Liver (tissue), 3 donors: Measurements from ENCODE around the gene STAT1.

Experiments
- EGR1 ChIP-seq, 2 donors: IDR thresholded peaks; 2 replicates each; pipeline ENCODE4 v1.6.1; 2016 to 2018; ENCODE audit warnings: antibody characterized with exemption in 2 of 2, low read depth in 2 of 2
- GABPA ChIP-seq, 2 donors: IDR thresholded peaks in 1 of 2; conservative IDR thresholded peaks in 1 of 2; 2 replicates each; pipeline ENCODE4 v1.6.1; 2016; ENCODE audit warnings: antibody characterized with exemption in 2 of 2, mild to moderate bottlenecking in 1 of 2, moderate library complexity in 1 of 2
- RAD21 ChIP-seq, 2 donors: IDR thresholded peaks; 2 replicates each; pipeline ENCODE4 v1.6.1; 2016; ENCODE audit warnings: antibody characterized with exemption in 2 of 2, mild to moderate bottlenecking in 2 of 2
- REST ChIP-seq: IDR thresholded peaks from 2 replicates; pipeline ENCODE4 v1.6.1; 2016; ENCODE audit warnings: antibody characterized with exemption, mild to moderate bottlenecking
- TAF1 ChIP-seq: conservative IDR thresholded peaks from 2 replicates; pipeline ENCODE4 v1.6.1; 2016; ENCODE audit warnings: antibody characterized with exemption, mild to moderate bottlenecking
- YY1 ChIP-seq: IDR thresholded peaks from 2 replicates; pipeline ENCODE4 v1.6.1; 2016; ENCODE audit warnings: antibody characterized with exemption, mild to moderate bottlenecking
- TF ChIP-seq, protein P1 (sequence below): IDR thresholded peaks from 2 replicates; pipeline ENCODE4 v1.6.1; 2016; ENCODE audit warnings: antibody characterized with exemption
- TF ChIP-seq, protein P2 (sequence below): fragments of 150-350 bp; IDR thresholded peaks from 2 replicates; pipeline ENCODE4 v1.5.1; 2017; ENCODE audit warnings: improper control_type of control experiment, low read depth, low read length; ENCODE audit not compliant: missing input control
- TF ChIP-seq, protein P3 (sequence below): IDR thresholded peaks from 2 replicates; pipeline ENCODE4 v1.6.1; 2016; ENCODE audit warnings: antibody characterized with exemption
- donor health status: healthy.
- donor health status: healthy.

- TF ChIP-seq, protein P1, sequence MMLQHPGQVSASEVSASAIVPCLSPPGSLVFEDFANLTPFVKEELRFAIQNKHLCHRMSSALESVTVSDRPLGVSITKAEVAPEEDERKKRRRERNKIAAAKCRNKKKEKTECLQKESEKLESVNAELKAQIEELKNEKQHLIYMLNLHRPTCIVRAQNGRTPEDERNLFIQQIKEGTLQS: no peak
- TF ChIP-seq, protein P2, sequence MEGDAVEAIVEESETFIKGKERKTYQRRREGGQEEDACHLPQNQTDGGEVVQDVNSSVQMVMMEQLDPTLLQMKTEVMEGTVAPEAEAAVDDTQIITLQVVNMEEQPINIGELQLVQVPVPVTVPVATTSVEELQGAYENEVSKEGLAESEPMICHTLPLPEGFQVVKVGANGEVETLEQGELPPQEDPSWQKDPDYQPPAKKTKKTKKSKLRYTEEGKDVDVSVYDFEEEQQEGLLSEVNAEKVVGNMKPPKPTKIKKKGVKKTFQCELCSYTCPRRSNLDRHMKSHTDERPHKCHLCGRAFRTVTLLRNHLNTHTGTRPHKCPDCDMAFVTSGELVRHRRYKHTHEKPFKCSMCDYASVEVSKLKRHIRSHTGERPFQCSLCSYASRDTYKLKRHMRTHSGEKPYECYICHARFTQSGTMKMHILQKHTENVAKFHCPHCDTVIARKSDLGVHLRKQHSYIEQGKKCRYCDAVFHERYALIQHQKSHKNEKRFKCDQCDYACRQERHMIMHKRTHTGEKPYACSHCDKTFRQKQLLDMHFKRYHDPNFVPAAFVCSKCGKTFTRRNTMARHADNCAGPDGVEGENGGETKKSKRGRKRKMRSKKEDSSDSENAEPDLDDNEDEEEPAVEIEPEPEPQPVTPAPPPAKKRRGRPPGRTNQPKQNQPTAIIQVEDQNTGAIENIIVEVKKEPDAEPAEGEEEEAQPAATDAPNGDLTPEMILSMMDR: no peak
- TF ChIP-seq RAD21 (IDR thresholded peaks at IDR 0.05): no peak
- TF ChIP-seq, protein P3, sequence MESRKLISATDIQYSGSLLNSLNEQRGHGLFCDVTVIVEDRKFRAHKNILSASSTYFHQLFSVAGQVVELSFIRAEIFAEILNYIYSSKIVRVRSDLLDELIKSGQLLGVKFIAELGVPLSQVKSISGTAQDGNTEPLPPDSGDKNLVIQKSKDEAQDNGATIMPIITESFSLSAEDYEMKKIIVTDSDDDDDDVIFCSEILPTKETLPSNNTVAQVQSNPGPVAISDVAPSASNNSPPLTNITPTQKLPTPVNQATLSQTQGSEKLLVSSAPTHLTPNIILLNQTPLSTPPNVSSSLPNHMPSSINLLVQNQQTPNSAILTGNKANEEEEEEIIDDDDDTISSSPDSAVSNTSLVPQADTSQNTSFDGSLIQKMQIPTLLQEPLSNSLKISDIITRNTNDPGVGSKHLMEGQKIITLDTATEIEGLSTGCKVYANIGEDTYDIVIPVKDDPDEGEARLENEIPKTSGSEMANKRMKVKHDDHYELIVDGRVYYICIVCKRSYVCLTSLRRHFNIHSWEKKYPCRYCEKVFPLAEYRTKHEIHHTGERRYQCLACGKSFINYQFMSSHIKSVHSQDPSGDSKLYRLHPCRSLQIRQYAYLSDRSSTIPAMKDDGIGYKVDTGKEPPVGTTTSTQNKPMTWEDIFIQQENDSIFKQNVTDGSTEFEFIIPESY: no peak
- TF ChIP-seq GABPA (IDR thresholded peaks at IDR 0.05 in 1 of 2, conservative IDR thresholded peaks at IDR 0.05 in 1 of 2): no peak
- TF ChIP-seq REST: no peak
- no peak for TF ChIP-seq EGR1 (IDR thresholded peaks at IDR 0.05; ENCODE audit: low read depth in 2 of 2)
- TF ChIP-seq YY1: no peak
- no peak for TF ChIP-seq TAF1
Observed at GRCh38 chr2:190968522-190968921, 45.4 kb downstream of the STAT1 start.
